GM19240 (cell line): ENCODE results near the gene B4GALT1.

ENCODE experiments used
- DNase-seq: peaks from one replicate; pipeline ENCODE4 v3.0.0; 2011; ENCODE audit warnings: low spot score; ENCODE audit not compliant: insufficient read length

Gene B4GALT1

GRCh38 chr9:33140401-33141360, 26.5 kb downstream of the B4GALT1 start:
- no peak for DNase-seq

GRCh38 chr9:33139421-33140228, 27.5 kb downstream of the B4GALT1 start:
- DNase-seq, result no peak

GRCh38 chr9:33138768-33139167, 28.4 kb downstream of the B4GALT1 start:
- DNase-seq, result no peak

- no peak for DNase-seq
These were observed 29.3 kb downstream of the B4GALT1 start for GRCh38 chr9:33137781-33138264.

GRCh38 chr9:33136721-33137670, 30.1 kb downstream of the B4GALT1 start:
- DNase-seq, result no peak

GRCh38 chr9:33135470-33135958, 31.6 kb downstream of the B4GALT1 start:
- DNase-seq, result no peak

- no peak for DNase-seq
These were observed 32.1 kb downstream of the B4GALT1 start for GRCh38 chr9:33135031-33135461.

GRCh38 chr9:33133186-33133585, 34.0 kb downstream of the B4GALT1 start:
- DNase-seq, result no peak

- DNase-seq, result no peak
These were observed 35.1 kb downstream of the B4GALT1 start for GRCh38 chr9:33131790-33132772.

GRCh38 chr9:33130961-33131789, 36.0 kb downstream of the B4GALT1 start:
- DNase-seq, result no peak

- peak; percentile 48 for DNase-seq
These were observed 37.0 kb downstream of the B4GALT1 start for GRCh38 chr9:33129886-33130881.

GRCh38 chr9:33129251-33129885, 37.8 kb downstream of the B4GALT1 start:
- DNase-seq, result no peak

GRCh38 chr9:33128570-33128969, 38.6 kb downstream of the B4GALT1 start:
- no peak for DNase-seq

GRCh38 chr9:33127881-33128280, 39.3 kb downstream of the B4GALT1 start:
- DNase-seq, result no peak

- DNase-seq, result no peak
These were observed 41.0 kb downstream of the B4GALT1 start for GRCh38 chr9:33125871-33126823.

- no peak for DNase-seq
These were observed 41.7 kb downstream of the B4GALT1 start for GRCh38 chr9:33125461-33125860.
